ENCODE results near the gene MAP3K4. TPM values are rescaled to one million over a fixed set of nuclear protein-coding genes. Genes with fewer than 3 reads are reported as not detected.

Gene MAP3K4
- total and polyA plus RNA-seq, 12 donors, result 11.9 to 37.0 (median 18.8) TPM

- intact Hi-C loops (cut with DNase I), result no loop called here
- Histone ChIP-seq H3K27ac (no peak overlapping the region), H3K36me3 (replicated peaks in 1 of 2) (no peaks in the 10 kb centered on the region), H3K4me3 (no peak overlapping the region), H3K27me3 (no peaks in the 10 kb centered on the region), H3K4me1 (replicated peaks in 1 of 2) (no peaks in the 10 kb centered on the region), H3K9me3 (replicated peaks in 1 of 3) (no peaks in the 10 kb centered on the region)
- WGBS, 4 donors, result 80 to 86% (median 83%) methylated on average over 8 of the region's 8 CpGs
- no peak for DNase-seq
- TF ChIP-seq CTCF (IDR thresholded peaks at IDR 0.05), result no peak
- no peak for TF ChIP-seq POLR2A (IDR thresholded peaks at IDR 0.05)
These were observed 37.7 kb downstream of the MAP3K4 start for GRCh38 chr6:161029195-161029809.

DNA sequence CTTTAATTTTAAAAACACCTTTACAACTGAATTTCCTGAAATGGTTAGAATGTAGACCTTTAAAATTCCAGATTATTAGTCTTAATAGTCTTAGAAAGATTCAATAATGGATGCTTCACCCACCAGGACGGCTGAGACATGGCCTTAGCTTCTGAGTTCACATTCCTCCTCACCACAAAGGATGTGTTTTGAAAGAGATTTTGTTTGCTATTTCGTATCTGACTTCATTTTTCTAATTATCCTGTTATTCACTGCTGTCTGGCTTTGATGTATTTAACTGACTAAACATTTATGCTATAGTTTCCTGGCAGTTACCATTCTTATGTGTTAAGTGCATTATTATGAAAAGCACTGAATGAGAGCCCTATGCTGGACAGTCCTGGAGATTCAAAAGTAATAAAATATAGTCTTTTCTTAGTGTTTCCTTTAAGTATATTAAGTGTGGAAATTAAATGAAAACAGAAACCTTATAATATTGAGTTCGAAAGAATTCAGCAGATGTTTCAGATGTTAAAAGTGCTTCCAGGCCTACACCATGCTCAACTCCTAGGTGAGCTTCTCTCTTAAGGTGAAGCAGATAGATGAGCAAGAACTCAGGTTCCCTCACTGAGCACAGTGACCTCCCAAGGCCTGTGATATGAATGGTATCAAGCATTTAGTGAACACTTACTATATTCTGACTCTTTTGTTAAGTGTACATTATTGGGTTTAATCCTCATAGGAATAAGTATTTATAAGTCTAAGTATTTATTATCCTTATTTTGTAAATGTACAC, 40.3 kb downstream of the MAP3K4 start:
- H3K4me3 ChIP-seq, result no peak overlapping the region
- no peak for DNase-seq
- TF ChIP-seq CTCF (IDR thresholded peaks at IDR 0.05) (no peak), POLR2A (IDR thresholded peaks at IDR 0.05) (no peak)
- 75 to 79% (median 77%) methylated on average over 3 of the region's 3 CpGs for WGBS, 4 donors
- no peaks in the 10 kb centered on the region for H3K9me3 ChIP-seq (replicated peaks in 1 of 3)
- intact Hi-C loops (cut with DNase I), result no loop called here
- H3K36me3 ChIP-seq (replicated peaks in 1 of 2), result no peaks in the 10 kb centered on the region
- no peak overlapping the region for H3K27ac ChIP-seq
- no peaks in the 10 kb centered on the region for H3K27me3 ChIP-seq
- no peaks in the 10 kb centered on the region for H3K4me1 ChIP-seq (replicated peaks in 1 of 2)

DNA sequence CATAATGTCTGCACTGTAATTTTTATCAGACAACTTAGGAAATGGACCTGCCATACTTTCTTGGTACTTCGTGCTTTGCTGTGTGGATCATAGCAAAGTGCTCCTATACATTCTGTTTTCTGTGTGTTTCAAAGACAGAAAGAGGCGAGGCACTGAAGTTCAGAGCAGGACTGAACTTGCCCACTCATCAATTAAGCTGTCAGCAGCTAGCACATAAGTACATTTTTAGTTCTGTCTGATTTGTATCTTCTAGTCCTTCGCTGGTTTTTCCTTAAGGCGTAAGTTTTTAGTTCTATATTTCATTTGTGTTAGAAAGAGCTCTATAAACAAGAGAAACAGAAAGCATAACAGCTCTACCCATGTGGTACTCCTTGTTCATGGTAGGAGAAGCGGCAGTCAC, 42.1 kb downstream of the MAP3K4 start:
- no peaks in the 10 kb centered on the region for H3K36me3 ChIP-seq (replicated peaks in 1 of 2)
- WGBS, 4 donors, result 88 to 92% (median 89%) methylated on average over 5 of the region's 5 CpGs
- TF ChIP-seq POLR2A (IDR thresholded peaks at IDR 0.05) (no peak), CTCF (IDR thresholded peaks at IDR 0.05) (no peak)
- no peak overlapping the region for H3K27ac ChIP-seq
- no peaks in the 10 kb centered on the region for H3K9me3 ChIP-seq (replicated peaks in 1 of 3)
- intact Hi-C loops (cut with DNase I), result no loop called here
- no peaks in the 10 kb centered on the region for H3K27me3 ChIP-seq
- no peak for DNase-seq
- H3K4me3 ChIP-seq, result no peak overlapping the region
- H3K4me1 ChIP-seq (replicated peaks in 1 of 2), result peaks cover 0 to 10% of the 10 kb centered on the region in 2 donors

- no peaks in the 10 kb centered on the region for H3K27me3 ChIP-seq
- intact Hi-C loops (cut with DNase I), result no loop called here
- no peak overlapping the region for H3K27ac ChIP-seq
- WGBS, 4 donors, result 86 to 98% (median 92%) methylated on average over 3 of the region's 3 CpGs
- H3K4me1 ChIP-seq (replicated peaks in 1 of 2), result peaks cover 0 to 10% of the 10 kb centered on the region in 2 donors
- DNase-seq, result no peak
- H3K36me3 ChIP-seq (replicated peaks in 1 of 2), result no peaks in the 10 kb centered on the region
- TF ChIP-seq CTCF (IDR thresholded peaks at IDR 0.05) (no peak), POLR2A (IDR thresholded peaks at IDR 0.05) (no peak)
- no peak overlapping the region for H3K4me3 ChIP-seq
- H3K9me3 ChIP-seq (replicated peaks in 1 of 3), result no peaks in the 10 kb centered on the region
These were observed 43.8 kb downstream of the MAP3K4 start for GRCh38 chr6:161035182-161035980.
